GM23338 (cell line): ENCODE results near the gene SPRY1. TPM values are rescaled to one million over a fixed set of nuclear protein-coding genes. Genes with fewer than 3 reads are reported as not detected.

ENCODE experiments used
- ATAC-seq: fragments of 200-7000 bp; cut with Tn5 transposase; 3 replicates; pipeline ENCODE4 v1.9.1; 2020
- DNase-seq: peaks from one replicate; pipeline ENCODE4 v3.0.0-alpha.2; 2015; ENCODE audit warnings: low spot score
- H2AFZ ChIP-seq: fragments of 200-600 bp; sonication (generic); 2 replicates; pipeline ENCODE4 v1.8.0; 2016; ENCODE audit warnings: antibody characterized with exemption, mild to moderate bottlenecking, moderate library complexity
- H3F3A ChIP-seq: fragments of 200-600 bp; sonication (generic); replicated peaks from 2 replicates; pipeline ENCODE4 v1.8.0; 2017; ENCODE audit warnings: antibody characterized with exemption, mixed run types, low read depth
- H3K27ac ChIP-seq: fragments of 200-600 bp; sonication (generic); 2 replicates; pipeline ENCODE4 v1.6.1; 2016; ENCODE audit warnings: low read depth
- H3K27me3 ChIP-seq: fragments of 200-600 bp; sonication (generic); 2 replicates; pipeline ENCODE4 v1.8.0; 2016; ENCODE audit warnings: mild to moderate bottlenecking, mixed run types, moderate library complexity; ENCODE audit not compliant: insufficient read depth
- H3K36me3 ChIP-seq: fragments of 200-600 bp; sonication (generic); 2 replicates; pipeline ENCODE4 v1.8.0; 2016; ENCODE audit warnings: mild to moderate bottlenecking; ENCODE audit not compliant: insufficient read depth
- H3K4me1 ChIP-seq: fragments of 200-600 bp; sonication (generic); 2 replicates; pipeline ENCODE4 v1.8.0; 2016; ENCODE audit warnings: mild to moderate bottlenecking, moderate library complexity; ENCODE audit not compliant: insufficient read depth
- H3K4me2 ChIP-seq: fragments of 200-600 bp; sonication (generic); 2 replicates; pipeline ENCODE4 v1.7.1; 2017; ENCODE audit warnings: mixed run types
- H3K4me3 ChIP-seq: fragments of 200-600 bp; sonication (generic); 2 replicates; pipeline ENCODE4 v1.6.1; 2016; ENCODE audit warnings: mixed run types
- H3K79me2 ChIP-seq: fragments of 200-600 bp; sonication (generic); replicated peaks from 2 replicates; pipeline ENCODE4 v1.8.0; 2017; ENCODE audit warnings: mild to moderate bottlenecking; ENCODE audit not compliant: insufficient read depth
- H3K9me2 ChIP-seq: fragments of 200-600 bp; sonication (generic); 2 replicates; pipeline ENCODE4 v1.8.0; 2017; ENCODE audit not compliant: insufficient read depth
- H4K20me1 ChIP-seq: fragments of 200-600 bp; sonication (generic); replicated peaks from 2 replicates; pipeline ENCODE4 v1.8.0; 2017; ENCODE audit warnings: mild to moderate bottlenecking; ENCODE audit not compliant: insufficient read depth
- H3K27ac Mint-ChIP-seq: 2 replicates; pipeline ENCODE4 v1.8.0; 2020; ENCODE audit warnings: inconsistent platforms, mild to moderate bottlenecking, moderate library complexity, mixed read lengths
- H3K27me3 Mint-ChIP-seq: 3 replicates; pipeline ENCODE4 v1.8.0; 2022; ENCODE audit warnings: low read depth, mild to moderate bottlenecking, moderate library complexity, mixed read lengths, inconsistent platforms; ENCODE audit not compliant: insufficient read depth, poor library complexity
- H3K36me3 Mint-ChIP-seq: 3 replicates; pipeline ENCODE4 v1.8.0; 2021; ENCODE audit warnings: low read depth, mild to moderate bottlenecking, inconsistent platforms, moderate library complexity, mixed read lengths
- H3K4me1 Mint-ChIP-seq: 3 replicates; pipeline ENCODE4 v1.8.0; 2020; ENCODE audit warnings: mild to moderate bottlenecking, inconsistent platforms, mixed read lengths
- H3K4me3 Mint-ChIP-seq: 3 replicates; pipeline ENCODE4 v1.8.0; 2021; ENCODE audit warnings: moderate library complexity, mild to moderate bottlenecking, inconsistent platforms, mixed read lengths
- H3K9me3 Mint-ChIP-seq: 3 replicates; pipeline ENCODE4 v1.8.0; 2020; ENCODE audit warnings: moderate library complexity, mild to moderate bottlenecking, inconsistent platforms, mixed read lengths
- CREB1 ChIP-seq: fragments of 250-450 bp; sonication (Bioruptor Pico); IDR thresholded peaks from 2 replicates; pipeline ENCODE4 v1.5.0; 2020; ENCODE audit warnings: low read depth, mild to moderate bottlenecking, moderate library complexity
- CTCF ChIP-seq, 2 experiments: fragments of 200-600 bp in 1 of 2; sonication (generic) in 1 of 2; conservative IDR thresholded peaks; 2 replicates each; pipeline versions ENCODE4 v1.5.1 to v1.6.1; 2016 to 2017; ENCODE audit warnings: antibody characterized with exemption in 2 of 2, low read depth in 2 of 2, mild to moderate bottlenecking in 2 of 2, moderate library complexity in 1 of 2
- ETS1 ChIP-seq: IDR thresholded peaks from 2 replicates; pipeline ENCODE4 v1.6.1; 2016; ENCODE audit warnings: antibody characterized with exemption
- EZH2 ChIP-seq: fragments of 200-600 bp; sonication (generic); IDR thresholded peaks from one replicate; pipeline ENCODE4 v1.8.0; 2017; ENCODE audit warnings: antibody characterized with exemption, mild to moderate bottlenecking, low read depth; ENCODE audit not compliant: unreplicated experiment
- EZH2phosphoT487 ChIP-seq: fragments of 200-600 bp; sonication (generic); IDR thresholded peaks from one replicate; pipeline ENCODE4 v1.8.1; 2018; ENCODE audit warnings: antibody characterized with exemption; ENCODE audit not compliant: unreplicated experiment
- JUNB ChIP-seq: IDR thresholded peaks from one replicate; pipeline ENCODE4 v1.6.1; 2016; ENCODE audit warnings: antibody characterized with exemption; ENCODE audit not compliant: unreplicated experiment
- NANOG ChIP-seq: IDR thresholded peaks from 2 replicates; pipeline ENCODE4 v1.6.1; 2016; ENCODE audit warnings: antibody characterized with exemption, borderline replicate concordance
- POLR2AphosphoS5 ChIP-seq: IDR thresholded peaks from 2 replicates; pipeline ENCODE4 v1.6.1; 2016; ENCODE audit warnings: antibody characterized with exemption, low read depth
- STAT1 ChIP-seq: IDR thresholded peaks from one replicate; pipeline ENCODE4 v1.6.1; 2016; ENCODE audit warnings: antibody characterized with exemption; ENCODE audit not compliant: unreplicated experiment
- ZNF114 ChIP-seq: fragments of 250-450 bp; sonication (Bioruptor Pico); IDR thresholded peaks from 2 replicates; pipeline ENCODE4 v1.5.0; 2020; ENCODE audit warnings: mild to moderate bottlenecking, moderate library complexity
- ZNF331 ChIP-seq: fragments of 250-450 bp; sonication (Bioruptor Pico); IDR thresholded peaks from 2 replicates; pipeline ENCODE4 v1.5.0; 2020; ENCODE audit warnings: low read depth, mild to moderate bottlenecking, moderate library complexity
- polyA plus RNA-seq: library from polyadenylated mRNA; unstranded; fragments of >200 nt; fragmentation: Nextera tagmentation; extraction: Ambion mirVana; gene quantifications from 2 replicates; pipeline ENCODE4 v1.2.1, GENCODE V29; 2016
- total RNA-seq: library from RNA; depleted of rRNA; stranded (reverse); fragments of >200 nt; shearing (Covaris generic); gene quantifications from 2 replicates; pipeline ENCODE4 v1.2.3, GENCODE V29; 2014
- TF ChIP-seq, protein P1 (sequence below): fragments of 250-450 bp; sonication (Bioruptor Pico); IDR thresholded peaks from 2 replicates; pipeline ENCODE4 v1.5.0; 2020; ENCODE audit warnings: mild to moderate bottlenecking, moderate library complexity
- TF ChIP-seq, protein P2 (sequence below): IDR thresholded peaks from one replicate; pipeline ENCODE4 v1.6.1; 2018; ENCODE audit warnings: antibody characterized with exemption; ENCODE audit not compliant: unreplicated experiment

SPRY1 gene
- total and polyA plus RNA-seq, 2 experiments from 2014 or later, result 62.8 to 103 TPM

DNA sequence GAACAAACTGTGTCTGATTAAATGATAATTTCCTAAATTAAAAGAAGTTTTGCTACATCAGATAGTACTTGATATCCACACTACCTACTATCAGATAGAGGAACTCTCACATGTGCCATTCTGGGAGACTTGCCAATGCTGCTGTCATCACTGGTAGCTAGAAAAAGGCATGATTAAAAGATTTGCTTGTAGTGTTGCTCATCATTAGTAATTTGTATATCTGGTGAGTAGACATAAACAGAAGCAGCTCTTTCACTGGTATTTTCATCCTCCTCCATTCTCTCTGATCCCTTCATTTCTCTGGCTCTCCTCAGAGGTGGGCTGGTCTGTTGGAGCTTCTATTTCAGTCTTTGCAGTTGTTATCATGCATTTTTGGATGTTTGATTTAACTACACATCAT lies 56.0 kb downstream of the SPRY1 start:
- H2AFZ ChIP-seq, result 0 out of 2 replicates have a peak overlapping the region, but pooled peaks have one; percentile 38
- no peak for DNase-seq
- H3K27ac Mint-ChIP-seq, result no peak overlapping the region

More for the DNA sequence above, 56.0 kb downstream of the SPRY1 start:
- H3F3A ChIP-seq, result no peaks in the 10 kb centered on the region
- H4K20me1 ChIP-seq, result no peaks in the 10 kb centered on the region
- no peak overlapping the region for H3K27ac ChIP-seq
- peaks cover 2% of the 10 kb centered on the region for H3K27me3 Mint-ChIP-seq
- no peaks in the 10 kb centered on the region for H3K9me2 ChIP-seq
- no peaks in the 10 kb centered on the region for H3K79me2 ChIP-seq
- TF ChIP-seq POLR2AphosphoS5 (no peak), NANOG (no peak), CREB1 (CRISPR knock-in tag) (no peak), EZH2 (no peak), ETS1 (no peak), STAT1 (no peak), JUNB (no peak), EZH2phosphoT487 (no peak), ZNF331 (CRISPR knock-in tag) (no peak), ZNF114 (CRISPR knock-in tag) (no peak), CTCF (conservative IDR thresholded peaks at IDR 0.05; ENCODE audit: low read depth in 2 of 2) (no peak)
- TF ChIP-seq, protein P1, sequence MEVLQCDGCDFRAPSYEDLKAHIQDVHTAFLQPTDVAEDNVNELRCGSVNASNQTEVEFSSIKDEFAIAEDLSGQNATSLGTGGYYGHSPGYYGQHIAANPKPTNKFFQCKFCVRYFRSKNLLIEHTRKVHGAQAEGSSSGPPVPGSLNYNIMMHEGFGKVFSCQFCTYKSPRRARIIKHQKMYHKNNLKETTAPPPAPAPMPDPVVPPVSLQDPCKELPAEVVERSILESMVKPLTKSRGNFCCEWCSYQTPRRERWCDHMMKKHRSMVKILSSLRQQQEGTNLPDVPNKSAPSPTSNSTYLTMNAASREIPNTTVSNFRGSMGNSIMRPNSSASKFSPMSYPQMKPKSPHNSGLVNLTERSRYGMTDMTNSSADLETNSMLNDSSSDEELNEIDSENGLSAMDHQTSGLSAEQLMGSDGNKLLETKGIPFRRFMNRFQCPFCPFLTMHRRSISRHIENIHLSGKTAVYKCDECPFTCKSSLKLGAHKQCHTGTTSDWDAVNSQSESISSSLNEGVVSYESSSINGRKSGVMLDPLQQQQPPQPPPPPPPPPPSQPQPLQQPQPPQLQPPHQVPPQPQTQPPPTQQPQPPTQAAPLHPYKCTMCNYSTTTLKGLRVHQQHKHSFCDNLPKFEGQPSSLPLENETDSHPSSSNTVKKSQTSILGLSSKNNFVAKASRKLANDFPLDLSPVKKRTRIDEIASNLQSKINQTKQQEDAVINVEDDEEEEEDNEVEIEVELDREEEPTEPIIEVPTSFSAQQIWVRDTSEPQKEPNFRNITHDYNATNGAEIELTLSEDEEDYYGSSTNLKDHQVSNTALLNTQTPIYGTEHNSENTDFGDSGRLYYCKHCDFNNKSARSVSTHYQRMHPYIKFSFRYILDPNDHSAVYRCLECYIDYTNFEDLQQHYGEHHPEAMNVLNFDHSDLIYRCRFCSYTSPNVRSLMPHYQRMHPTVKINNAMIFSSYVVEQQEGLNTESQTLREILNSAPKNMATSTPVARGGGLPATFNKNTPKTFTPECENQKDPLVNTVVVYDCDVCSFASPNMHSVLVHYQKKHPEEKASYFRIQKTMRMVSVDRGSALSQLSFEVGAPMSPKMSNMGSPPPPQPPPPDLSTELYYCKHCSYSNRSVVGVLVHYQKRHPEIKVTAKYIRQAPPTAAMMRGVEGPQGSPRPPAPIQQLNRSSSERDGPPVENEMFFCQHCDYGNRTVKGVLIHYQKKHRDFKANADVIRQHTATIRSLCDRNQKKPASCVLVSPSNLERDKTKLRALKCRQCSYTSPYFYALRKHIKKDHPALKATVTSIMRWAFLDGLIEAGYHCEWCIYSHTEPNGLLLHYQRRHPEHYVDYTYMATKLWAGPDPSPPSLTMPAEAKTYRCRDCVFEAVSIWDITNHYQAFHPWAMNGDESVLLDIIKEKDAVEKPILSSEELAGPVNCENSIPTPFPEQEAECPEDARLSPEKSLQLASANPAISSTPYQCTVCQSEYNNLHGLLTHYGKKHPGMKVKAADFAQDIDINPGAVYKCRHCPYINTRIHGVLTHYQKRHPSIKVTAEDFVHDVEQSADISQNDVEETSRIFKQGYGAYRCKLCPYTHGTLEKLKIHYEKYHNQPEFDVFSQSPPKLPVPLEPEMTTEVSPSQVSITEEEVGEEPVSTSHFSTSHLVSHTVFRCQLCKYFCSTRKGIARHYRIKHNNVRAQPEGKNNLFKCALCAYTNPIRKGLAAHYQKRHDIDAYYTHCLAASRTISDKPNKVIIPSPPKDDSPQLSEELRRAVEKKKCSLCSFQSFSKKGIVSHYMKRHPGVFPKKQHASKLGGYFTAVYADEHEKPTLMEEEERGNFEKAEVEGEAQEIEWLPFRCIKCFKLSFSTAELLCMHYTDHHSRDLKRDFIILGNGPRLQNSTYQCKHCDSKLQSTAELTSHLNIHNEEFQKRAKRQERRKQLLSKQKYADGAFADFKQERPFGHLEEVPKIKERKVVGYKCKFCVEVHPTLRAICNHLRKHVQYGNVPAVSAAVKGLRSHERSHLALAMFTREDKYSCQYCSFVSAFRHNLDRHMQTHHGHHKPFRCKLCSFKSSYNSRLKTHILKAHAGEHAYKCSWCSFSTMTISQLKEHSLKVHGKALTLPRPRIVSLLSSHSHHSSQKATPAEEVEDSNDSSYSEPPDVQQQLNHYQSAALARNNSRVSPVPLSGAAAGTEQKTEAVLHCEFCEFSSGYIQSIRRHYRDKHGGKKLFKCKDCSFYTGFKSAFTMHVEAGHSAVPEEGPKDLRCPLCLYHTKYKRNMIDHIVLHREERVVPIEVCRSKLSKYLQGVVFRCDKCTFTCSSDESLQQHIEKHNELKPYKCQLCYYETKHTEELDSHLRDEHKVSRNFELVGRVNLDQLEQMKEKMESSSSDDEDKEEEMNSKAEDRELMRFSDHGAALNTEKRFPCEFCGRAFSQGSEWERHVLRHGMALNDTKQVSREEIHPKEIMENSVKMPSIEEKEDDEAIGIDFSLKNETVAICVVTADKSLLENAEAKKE, result no peak
- TF ChIP-seq, protein P2, sequence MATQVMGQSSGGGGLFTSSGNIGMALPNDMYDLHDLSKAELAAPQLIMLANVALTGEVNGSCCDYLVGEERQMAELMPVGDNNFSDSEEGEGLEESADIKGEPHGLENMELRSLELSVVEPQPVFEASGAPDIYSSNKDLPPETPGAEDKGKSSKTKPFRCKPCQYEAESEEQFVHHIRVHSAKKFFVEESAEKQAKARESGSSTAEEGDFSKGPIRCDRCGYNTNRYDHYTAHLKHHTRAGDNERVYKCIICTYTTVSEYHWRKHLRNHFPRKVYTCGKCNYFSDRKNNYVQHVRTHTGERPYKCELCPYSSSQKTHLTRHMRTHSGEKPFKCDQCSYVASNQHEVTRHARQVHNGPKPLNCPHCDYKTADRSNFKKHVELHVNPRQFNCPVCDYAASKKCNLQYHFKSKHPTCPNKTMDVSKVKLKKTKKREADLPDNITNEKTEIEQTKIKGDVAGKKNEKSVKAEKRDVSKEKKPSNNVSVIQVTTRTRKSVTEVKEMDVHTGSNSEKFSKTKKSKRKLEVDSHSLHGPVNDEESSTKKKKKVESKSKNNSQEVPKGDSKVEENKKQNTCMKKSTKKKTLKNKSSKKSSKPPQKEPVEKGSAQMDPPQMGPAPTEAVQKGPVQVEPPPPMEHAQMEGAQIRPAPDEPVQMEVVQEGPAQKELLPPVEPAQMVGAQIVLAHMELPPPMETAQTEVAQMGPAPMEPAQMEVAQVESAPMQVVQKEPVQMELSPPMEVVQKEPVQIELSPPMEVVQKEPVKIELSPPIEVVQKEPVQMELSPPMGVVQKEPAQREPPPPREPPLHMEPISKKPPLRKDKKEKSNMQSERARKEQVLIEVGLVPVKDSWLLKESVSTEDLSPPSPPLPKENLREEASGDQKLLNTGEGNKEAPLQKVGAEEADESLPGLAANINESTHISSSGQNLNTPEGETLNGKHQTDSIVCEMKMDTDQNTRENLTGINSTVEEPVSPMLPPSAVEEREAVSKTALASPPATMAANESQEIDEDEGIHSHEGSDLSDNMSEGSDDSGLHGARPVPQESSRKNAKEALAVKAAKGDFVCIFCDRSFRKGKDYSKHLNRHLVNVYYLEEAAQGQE, result no peak
- no peak overlapping the region for H3K4me3 Mint-ChIP-seq
- no peak overlapping the region for H3K4me3 ChIP-seq
- ATAC-seq, result no peak
- H3K9me3 Mint-ChIP-seq, result no peaks in the 10 kb centered on the region
- no peak overlapping the region for H3K4me2 ChIP-seq
- H3K4me1 ChIP-seq, result peaks cover 4% of the 10 kb centered on the region
- H3K27me3 ChIP-seq, result no peaks in the 10 kb centered on the region
- H3K4me1 Mint-ChIP-seq, result peaks cover 6% of the 10 kb centered on the region
- no peaks in the 10 kb centered on the region for H3K36me3 ChIP-seq
- H3K36me3 Mint-ChIP-seq, result no peaks in the 10 kb centered on the region
